Measurements from ENCODE around the gene UBXN10.

GRCh38 chr1:20209471-20209870, 23.6 kb downstream of the UBXN10 start:
- TF ChIP-seq, protein P1, sequence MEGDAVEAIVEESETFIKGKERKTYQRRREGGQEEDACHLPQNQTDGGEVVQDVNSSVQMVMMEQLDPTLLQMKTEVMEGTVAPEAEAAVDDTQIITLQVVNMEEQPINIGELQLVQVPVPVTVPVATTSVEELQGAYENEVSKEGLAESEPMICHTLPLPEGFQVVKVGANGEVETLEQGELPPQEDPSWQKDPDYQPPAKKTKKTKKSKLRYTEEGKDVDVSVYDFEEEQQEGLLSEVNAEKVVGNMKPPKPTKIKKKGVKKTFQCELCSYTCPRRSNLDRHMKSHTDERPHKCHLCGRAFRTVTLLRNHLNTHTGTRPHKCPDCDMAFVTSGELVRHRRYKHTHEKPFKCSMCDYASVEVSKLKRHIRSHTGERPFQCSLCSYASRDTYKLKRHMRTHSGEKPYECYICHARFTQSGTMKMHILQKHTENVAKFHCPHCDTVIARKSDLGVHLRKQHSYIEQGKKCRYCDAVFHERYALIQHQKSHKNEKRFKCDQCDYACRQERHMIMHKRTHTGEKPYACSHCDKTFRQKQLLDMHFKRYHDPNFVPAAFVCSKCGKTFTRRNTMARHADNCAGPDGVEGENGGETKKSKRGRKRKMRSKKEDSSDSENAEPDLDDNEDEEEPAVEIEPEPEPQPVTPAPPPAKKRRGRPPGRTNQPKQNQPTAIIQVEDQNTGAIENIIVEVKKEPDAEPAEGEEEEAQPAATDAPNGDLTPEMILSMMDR (IDR thresholded peaks at IDR 0.05 in 4 of 5, conservative IDR thresholded peaks at IDR 0.05 in 1 of 5), result no peak
- TF ChIP-seq POLR2A (IDR thresholded peaks at IDR 0.05), result no peak
